Mucosa of descending colon (tissue), 3 donors: Measurements from ENCODE around the gene NTN1. TPM values are rescaled to one million over a fixed set of nuclear protein-coding genes. Genes with fewer than 3 reads are reported as not detected.
A peak's percentile ranks its signal among the peaks of the same experiment; 100 is the strongest.

ENCODE experiments used
- ATAC-seq: fragments of 200-7000 bp; cut with Tn5 transposase; one replicate; pipeline ENCODE4 v1.9.1; 2020; ENCODE audit warnings: mild to moderate bottlenecking, moderate library complexity
- DNase-seq, 3 donors: peaks; one replicate each; pipeline ENCODE4 v3.0.0-alpha.2; 2020
- H3K36me3 ChIP-seq: fragments of 200-600 bp; one replicate; pipeline ENCODE4 v1.8.0; 2021; ENCODE audit warnings: low read depth, mild to moderate bottlenecking
- H3K4me1 ChIP-seq: fragments of 200-600 bp; one replicate; pipeline ENCODE4 v1.8.0; 2021; ENCODE audit warnings: low read depth, mild to moderate bottlenecking
- H3K4me3 ChIP-seq: fragments of 200-600 bp; one replicate; pipeline ENCODE4 v1.8.0; 2021; ENCODE audit warnings: mild to moderate bottlenecking
- H3K9me3 ChIP-seq: fragments of 200-600 bp; one replicate; pipeline ENCODE4 v1.8.0; 2021; ENCODE audit warnings: mild to moderate bottlenecking
- CTCF ChIP-seq: fragments of 200-600 bp; IDR thresholded peaks from one replicate; pipeline ENCODE4 v1.8.0; 2022; ENCODE audit warnings: antibody characterized with exemption, mild to moderate bottlenecking
- intact Hi-C, 2 donors: fragments of 100-400 bp; cut with DNase I in 1 of 2; cut with micrococcal nuclease in 1 of 2; formaldehyde crosslinking; loops; one replicate each; pipeline versions ENCODE4 v1.11.0 to v1.11.1; 2022; cut with DNase I, micrococcal nuclease
- total RNA-seq, 3 donors: library from RNA; stranded (reverse); fragmentation: NEBNext Ultra II Directional in 2 of 3; extraction: Animal tissue kit (Norgen Biotek cat#: 25700) in 2 of 3; gene quantifications; one replicate each; pipeline versions ENCODE4 v1.2.1 to v1.2.4, GENCODE V29; 2021 to 2023
- donor health status: DM: no; HTN: no; CAD: no; lungs with moderate emphysema.
- donor health status: DM: no; HTN: no; CAD: no.
- donor health status: DM: no; HTN: yes; CAD: no.

NTN1 gene
- total RNA-seq, 3 donors from 2014 or later, result 3.7 to 61.8 (median 4.0) TPM

GRCh38 chr17:9241774-9242496, 220.6 kb downstream of the NTN1 start:
- no peaks in the 10 kb centered on the region for H3K9me3 ChIP-seq
- DNase-seq (peak in 1 of 3 donors; percentile 59), ATAC-seq (no peak)
- peaks cover 21% of the 10 kb centered on the region for H3K4me1 ChIP-seq
- H3K36me3 ChIP-seq, result no peaks in the 10 kb centered on the region
- TF ChIP-seq CTCF, result no peak
- intact Hi-C loops, result no loop called here
- no peak overlapping the region for H3K4me3 ChIP-seq

- no peak for TF ChIP-seq CTCF
Measured at GRCh38 chr17:9242497-9242881, 221.2 kb downstream of the NTN1 start.

GRCh38 chr17:9242983-9243382, 221.7 kb downstream of the NTN1 start:
- DNase-seq (peak in 2 of 3 donors; percentile 21 to 29), ATAC-seq (no peak)
- Histone ChIP-seq H3K4me1 (peaks cover 21% of the 10 kb centered on the region), H3K9me3 (no peaks in the 10 kb centered on the region), H3K36me3 (no peaks in the 10 kb centered on the region), H3K4me3 (no peak overlapping the region)
- TF ChIP-seq CTCF, result no peak
- intact Hi-C loops, result no loop called here

More at GRCh38 chr17:9242497-9242881, 221.2 kb downstream of the NTN1 start:
- DNase-seq (peak in 1 of 3 donors; percentile 43), ATAC-seq (no peak)
- Histone ChIP-seq H3K4me1 (peaks cover 21% of the 10 kb centered on the region), H3K4me3 (no peak overlapping the region), H3K9me3 (no peaks in the 10 kb centered on the region), H3K36me3 (no peaks in the 10 kb centered on the region)
- intact Hi-C loops, result no loop called here

GRCh38 chr17:9244066-9245052, 223.0 kb downstream of the NTN1 start:
- peaks cover 14% of the 10 kb centered on the region for H3K4me1 ChIP-seq
- no peak for ATAC-seq
- no peak overlapping the region for H3K4me3 ChIP-seq
- H3K9me3 ChIP-seq, result no peaks in the 10 kb centered on the region
- DNase-seq, result peak; percentile 29 to 70 (median 53)
- no peaks in the 10 kb centered on the region for H3K36me3 ChIP-seq
- intact Hi-C loops, result no loop called here
- TF ChIP-seq CTCF, result no peak

GRCh38 chr17:9247401-9247938, 226.2 kb downstream of the NTN1 start:
- intact Hi-C loops, result no loop called here
- TF ChIP-seq CTCF, result no peak
- H3K4me1 ChIP-seq, result no peaks in the 10 kb centered on the region
- peak in 1 of 3 donors; percentile 38 for DNase-seq
- no peak for ATAC-seq
- no peaks in the 10 kb centered on the region for H3K9me3 ChIP-seq
- no peak overlapping the region for H3K4me3 ChIP-seq
- no peaks in the 10 kb centered on the region for H3K36me3 ChIP-seq
